ENCODE data around the gene CCDC87. TPM values are rescaled to one million over a fixed set of nuclear protein-coding genes. Genes with fewer than 3 reads are reported as not detected.
"Not testable (repeated sequence)": the region's sequence is repeated elsewhere in the genome, so short reads cannot be mapped to it uniquely, and the experiment has no call there.

CCDC87 gene
- total and polyA plus RNA-seq, 2 experiments from 2014 or later = 1.2 to 3.9 TPM

DNA sequence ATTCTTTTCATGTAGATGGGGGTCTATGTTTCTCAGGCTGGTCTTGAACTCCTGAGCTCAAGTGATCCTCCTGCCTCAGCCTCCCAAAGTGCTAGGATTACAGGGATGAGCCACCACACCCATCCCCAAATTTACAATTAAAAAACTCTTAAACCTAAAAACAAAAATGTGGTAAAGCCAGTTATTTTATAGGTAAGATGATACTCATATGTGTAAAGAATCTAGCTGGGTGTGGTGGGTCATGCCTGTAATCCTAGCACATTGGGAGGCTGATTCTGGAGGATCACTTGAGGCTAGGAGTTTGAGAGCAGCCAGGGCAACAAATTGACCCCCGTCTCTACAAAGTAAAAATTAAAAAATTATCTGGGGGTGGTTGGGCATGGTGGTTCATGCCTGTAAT lies 19.6 kb upstream of the CCDC87 start:
- H3K4me1 ChIP-seq (ENCODE audit: low read depth) = peaks cover 4% of the 10 kb centered on the region
- no peak overlapping the region for H3K4me3 ChIP-seq
- H3K27ac ChIP-seq = no peak overlapping the region
- no peaks in the 10 kb centered on the region for H3K36me3 ChIP-seq
- no peak for DNase-seq (ENCODE audit: low read depth in 1 of 2, low spot score in 1 of 2)
- H3K27me3 ChIP-seq = no peaks in the 10 kb centered on the region
- TF ChIP-seq, protein P1, sequence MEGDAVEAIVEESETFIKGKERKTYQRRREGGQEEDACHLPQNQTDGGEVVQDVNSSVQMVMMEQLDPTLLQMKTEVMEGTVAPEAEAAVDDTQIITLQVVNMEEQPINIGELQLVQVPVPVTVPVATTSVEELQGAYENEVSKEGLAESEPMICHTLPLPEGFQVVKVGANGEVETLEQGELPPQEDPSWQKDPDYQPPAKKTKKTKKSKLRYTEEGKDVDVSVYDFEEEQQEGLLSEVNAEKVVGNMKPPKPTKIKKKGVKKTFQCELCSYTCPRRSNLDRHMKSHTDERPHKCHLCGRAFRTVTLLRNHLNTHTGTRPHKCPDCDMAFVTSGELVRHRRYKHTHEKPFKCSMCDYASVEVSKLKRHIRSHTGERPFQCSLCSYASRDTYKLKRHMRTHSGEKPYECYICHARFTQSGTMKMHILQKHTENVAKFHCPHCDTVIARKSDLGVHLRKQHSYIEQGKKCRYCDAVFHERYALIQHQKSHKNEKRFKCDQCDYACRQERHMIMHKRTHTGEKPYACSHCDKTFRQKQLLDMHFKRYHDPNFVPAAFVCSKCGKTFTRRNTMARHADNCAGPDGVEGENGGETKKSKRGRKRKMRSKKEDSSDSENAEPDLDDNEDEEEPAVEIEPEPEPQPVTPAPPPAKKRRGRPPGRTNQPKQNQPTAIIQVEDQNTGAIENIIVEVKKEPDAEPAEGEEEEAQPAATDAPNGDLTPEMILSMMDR (IDR thresholded peaks at IDR 0.05; ENCODE audit: low read depth, low read length) = no peak
- H3K9me3 ChIP-seq (ENCODE audit: low read depth) = no peaks in the 10 kb centered on the region

DNA sequence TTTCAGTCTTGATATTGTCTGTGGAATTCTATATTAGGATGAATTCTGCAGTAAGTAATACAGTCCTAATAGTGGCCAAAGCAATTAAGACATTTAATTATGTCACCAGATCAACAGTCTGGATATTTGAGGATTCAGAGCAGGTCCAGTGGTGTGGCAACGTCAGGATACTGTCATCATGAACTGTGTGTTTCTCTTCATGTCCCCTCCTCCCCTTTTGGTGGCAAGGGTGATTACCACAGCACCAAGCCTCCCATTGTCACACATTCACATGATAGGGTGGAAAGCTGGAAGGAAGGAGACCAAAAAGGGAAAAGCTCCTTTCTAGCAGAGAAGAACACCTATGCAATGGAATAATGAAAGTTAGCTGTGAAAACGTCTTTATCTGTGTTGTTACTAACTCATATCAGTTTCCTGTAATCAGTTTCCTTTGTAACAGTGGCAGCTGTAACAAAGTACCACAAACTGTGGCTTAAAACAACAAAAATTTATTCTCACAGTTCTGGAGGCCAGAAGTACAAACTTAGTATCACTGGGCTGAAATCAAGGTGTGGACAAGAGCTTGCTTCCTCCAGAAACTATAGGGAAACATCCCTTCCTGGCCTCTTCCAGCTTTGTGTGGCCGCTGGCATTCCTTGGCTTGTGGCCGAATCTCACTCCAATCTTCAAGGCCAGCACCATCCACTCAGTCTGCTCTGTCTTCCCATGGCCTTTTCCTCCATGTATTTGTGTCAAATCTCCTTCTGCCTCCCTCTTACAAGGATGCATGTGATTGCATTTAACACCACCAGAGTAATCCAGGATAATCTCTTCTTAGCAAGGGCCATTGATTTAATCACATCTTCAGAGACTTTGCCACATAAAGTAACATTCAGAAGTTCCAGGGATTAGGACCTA lies 17.1 kb upstream of the CCDC87 start:
- H3K36me3 ChIP-seq = peaks cover 7% of the 10 kb centered on the region
- no peak overlapping the region for H3K27ac ChIP-seq
- no peaks in the 10 kb centered on the region for H3K9me3 ChIP-seq (ENCODE audit: low read depth)
- H3K4me1 ChIP-seq (ENCODE audit: low read depth) = no peaks in the 10 kb centered on the region
- H3K4me3 ChIP-seq = no peak overlapping the region
- no peak for DNase-seq (ENCODE audit: low read depth in 1 of 2, low spot score in 1 of 2)
- H3K27me3 ChIP-seq = no peaks in the 10 kb centered on the region
- TF ChIP-seq, protein P1 (IDR thresholded peaks at IDR 0.05; ENCODE audit: low read depth, low read length) = no peak

DNA sequence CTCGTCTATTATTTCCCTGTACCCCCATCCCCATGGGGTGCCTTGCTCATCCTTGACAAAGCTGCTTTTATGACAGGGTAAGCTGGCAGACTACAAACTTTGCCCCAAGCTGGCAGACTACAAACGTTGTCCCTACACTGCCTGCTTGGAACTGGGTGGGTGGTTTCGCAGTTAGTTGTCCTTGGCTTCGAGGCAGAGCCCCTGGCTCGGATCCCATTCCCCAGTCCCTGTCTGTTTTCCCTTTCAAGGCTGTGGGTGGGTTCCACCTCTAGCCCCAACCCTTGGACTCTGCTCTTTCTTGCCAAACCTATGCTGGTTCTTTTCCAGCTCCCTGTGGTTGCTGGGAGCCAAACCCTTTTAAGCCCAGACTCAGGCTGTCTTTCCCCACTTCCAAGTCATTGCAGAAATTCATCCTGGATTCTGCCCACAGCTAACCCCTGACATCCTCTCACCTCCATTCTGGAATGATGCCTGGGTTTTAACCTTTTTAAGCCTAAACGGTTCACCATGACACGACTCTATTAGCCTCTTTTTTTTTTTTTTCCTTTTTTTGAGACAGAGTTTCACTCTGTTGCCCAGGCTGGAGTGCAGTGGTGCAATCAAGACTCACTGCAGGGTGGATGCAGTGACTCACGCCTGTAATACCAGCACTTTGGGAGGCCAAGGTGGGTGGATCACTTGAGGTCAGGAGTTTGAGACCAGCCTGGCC lies 14.4 kb upstream of the CCDC87 start:
- DNase-seq (ENCODE audit: low read depth in 1 of 2, low spot score in 1 of 2) = peak in 1 of 2 donors; percentile 92
- Histone ChIP-seq H3K4me3 (no peak overlapping the region), H3K27ac (no peak overlapping the region), H3K27me3 (no peaks in the 10 kb centered on the region), H3K9me3 (ENCODE audit: low read depth) (no peaks in the 10 kb centered on the region), H3K4me1 (ENCODE audit: low read depth) (no peaks in the 10 kb centered on the region), H3K36me3 (peaks cover 10% of the 10 kb centered on the region)
- TF ChIP-seq, protein P1 (IDR thresholded peaks at IDR 0.05; ENCODE audit: low read depth, low read length) = no peak

DNA sequence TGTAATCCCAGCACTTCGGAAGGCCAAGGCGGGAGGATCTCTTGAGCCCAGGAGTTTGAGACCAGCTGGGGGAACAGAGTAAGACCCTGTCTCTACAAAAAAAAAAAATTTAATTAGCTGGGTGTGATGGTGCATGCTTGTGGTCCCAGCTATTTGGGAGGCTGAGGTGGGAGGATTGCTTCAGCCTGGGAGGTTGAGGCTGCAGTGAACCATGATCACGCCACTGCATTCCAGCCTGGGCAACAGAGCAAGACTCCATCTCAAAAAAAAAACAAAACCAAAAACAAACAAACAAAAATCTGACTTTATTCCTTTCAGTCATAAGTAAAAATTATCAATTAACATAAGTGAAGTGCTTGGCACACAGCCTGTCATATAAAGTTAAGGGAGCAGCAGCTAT lies 13.7 kb upstream of the CCDC87 start:
- H3K9me3 ChIP-seq (ENCODE audit: low read depth); H3K27ac ChIP-seq; H3K4me1 ChIP-seq (ENCODE audit: low read depth); H3K27me3 ChIP-seq; H3K4me3 ChIP-seq; H3K36me3 ChIP-seq; DNase-seq (ENCODE audit: low read depth in 1 of 2, low spot score in 1 of 2): not testable (repeated sequence)

DNA sequence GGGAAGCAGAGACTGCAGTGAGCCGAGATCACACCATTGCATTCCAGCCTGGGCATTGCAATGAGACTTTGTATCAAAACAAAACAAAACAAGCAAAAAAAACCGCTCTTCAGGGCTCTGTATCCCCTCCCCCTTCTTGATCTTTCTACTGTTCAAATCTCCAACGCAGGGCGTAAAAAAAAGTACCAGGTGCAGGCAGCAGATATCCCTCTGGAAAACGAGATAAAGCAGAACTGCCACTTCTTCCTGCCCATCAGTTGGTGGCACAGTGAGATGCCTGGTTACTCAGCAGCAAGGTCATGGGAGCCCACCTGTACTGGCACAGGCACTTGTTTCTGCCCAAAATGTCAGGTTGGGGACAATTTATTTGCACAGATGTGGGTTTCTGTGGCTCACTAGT lies 11.3 kb upstream of the CCDC87 start:
- no peak for DNase-seq (ENCODE audit: low read depth in 1 of 2, low spot score in 1 of 2)
- H3K36me3 ChIP-seq = peaks cover 18% of the 10 kb centered on the region
- TF ChIP-seq, protein P1 (IDR thresholded peaks at IDR 0.05; ENCODE audit: low read depth, low read length) = no peak

DNA sequence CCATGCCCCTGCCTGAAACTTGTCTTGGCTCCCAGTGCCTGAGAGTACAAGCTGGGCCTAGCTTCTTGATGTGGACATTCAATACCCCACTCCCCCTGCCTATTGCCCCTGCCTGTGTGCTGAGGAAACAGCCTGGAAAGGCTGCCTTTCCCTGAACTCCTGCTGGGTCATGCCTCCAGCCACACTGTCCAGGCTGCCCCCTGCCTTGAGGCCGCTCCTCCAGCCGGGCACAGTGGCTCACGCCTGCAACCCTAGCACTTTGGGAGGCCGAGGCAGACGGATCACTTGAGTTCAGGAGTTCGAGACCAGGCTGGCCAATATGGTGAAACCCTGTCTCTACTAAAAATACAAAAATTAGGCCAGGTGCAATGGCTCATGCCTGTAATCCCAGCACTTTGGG lies 10.2 kb upstream of the CCDC87 start:
- Histone ChIP-seq H3K4me3 (no peak overlapping the region), H3K27me3 (no peaks in the 10 kb centered on the region), H3K4me1 (ENCODE audit: low read depth) (no peaks in the 10 kb centered on the region), H3K27ac (no peak overlapping the region), H3K9me3 (ENCODE audit: low read depth) (no peaks in the 10 kb centered on the region), H3K36me3 (peaks cover 21% of the 10 kb centered on the region)
- no peak for DNase-seq (ENCODE audit: low read depth in 1 of 2, low spot score in 1 of 2)
- TF ChIP-seq, protein P1 (IDR thresholded peaks at IDR 0.05; ENCODE audit: low read depth, low read length) = no peak

More for the DNA sequence above, 11.3 kb upstream of the CCDC87 start:
- Histone ChIP-seq H3K27ac (no peak overlapping the region), H3K4me3 (no peak overlapping the region), H3K4me1 (ENCODE audit: low read depth) (no peaks in the 10 kb centered on the region), H3K27me3 (no peaks in the 10 kb centered on the region), H3K9me3 (ENCODE audit: low read depth) (no peaks in the 10 kb centered on the region)
